OCI-LY1 (cell line): Measurements from ENCODE around the gene CACNA2D3.

Source experiments
- CTCF ChIP-seq: fragments of 200-600 bp; sonication (generic), shearing (Covaris generic); IDR thresholded peaks from 2 replicates; pipeline ENCODE4 v1.5.1; 2017; ENCODE audit warnings: mild to moderate bottlenecking, antibody characterized with exemption, low read length, moderate library complexity, mixed read lengths
- EZH2 ChIP-seq: fragments of 200-600 bp; sonication (generic), shearing (Covaris generic); IDR thresholded peaks from 2 replicates; pipeline ENCODE4 v1.8.0; 2017; ENCODE audit warnings: borderline replicate concordance, mixed run types, mild to moderate bottlenecking, antibody characterized with exemption, low read length, moderate library complexity, mixed read lengths

- TF ChIP-seq CTCF (no peak), EZH2 (no peak)
These were observed 434.3 kb downstream of the CACNA2D3 start for GRCh38 chr3:54556630-54557029.
